Choroid plexus epithelial cell (primary cell): ENCODE data around the gene C1GALT1.
"Not testable (repeated sequence)": the region's sequence is repeated elsewhere in the genome, so short reads cannot be mapped to it uniquely, and the experiment has no call there.

ENCODE experiments used
- DNase-seq: peaks from one replicate; pipeline ENCODE4 v3.0.0-alpha.2; 2010; ENCODE audit warnings: low read depth
- H3K4me3 ChIP-seq: 2 replicates; pipeline ENCODE4 v1.5.1; 2011; ENCODE audit warnings: low read depth, mild to moderate bottlenecking, control low read depth, low read length, moderate library complexity
- CTCF ChIP-seq: conservative IDR thresholded peaks from 2 replicates; pipeline ENCODE4 v1.5.1; 2011; ENCODE audit warnings: low read depth, mild to moderate bottlenecking, control low read depth, inconsistent platforms, low read length, moderate library complexity

Gene C1GALT1

GRCh38 chr7:7237201-7237977, 55.0 kb downstream of the C1GALT1 start:
- no peak overlapping the region for H3K4me3 ChIP-seq
- no peak for DNase-seq
- TF ChIP-seq CTCF, result no peak

- TF ChIP-seq CTCF, result no peak
- no peak for DNase-seq
- no peak overlapping the region for H3K4me3 ChIP-seq
Observed at GRCh38 chr7:7237978-7238267, 55.6 kb downstream of the C1GALT1 start.

- TF ChIP-seq CTCF, result no peak
- no peak overlapping the region for H3K4me3 ChIP-seq
- DNase-seq, result no peak
Observed at GRCh38 chr7:7239346-7239745, 57.0 kb downstream of the C1GALT1 start.

GRCh38 chr7:7242899-7243298, 60.6 kb downstream of the C1GALT1 start:
- no peak overlapping the region for H3K4me3 ChIP-seq
- no peak for DNase-seq
- no peak for TF ChIP-seq CTCF

- not testable (repeated sequence) for H3K4me3 ChIP-seq
Observed at GRCh38 chr7:7245233-7245632, 62.9 kb downstream of the C1GALT1 start.

GRCh38 chr7:7246223-7246622, 63.9 kb downstream of the C1GALT1 start:
- no peak for TF ChIP-seq CTCF
- no peak overlapping the region for H3K4me3 ChIP-seq
- DNase-seq, result no peak

More at GRCh38 chr7:7245233-7245632, 62.9 kb downstream of the C1GALT1 start:
- DNase-seq, result not testable (repeated sequence)

- TF ChIP-seq CTCF, result no peak
- DNase-seq, result no peak
- H3K4me3 ChIP-seq, result no peak overlapping the region
Observed at GRCh38 chr7:7247658-7248057, 65.3 kb downstream of the C1GALT1 start.
